Subcutaneous adipose tissue (tissue), 4 donors: Measurements from ENCODE around the gene HOXA10. TPM values are rescaled to one million over a fixed set of nuclear protein-coding genes. Genes with fewer than 3 reads are reported as not detected.

Experiments
- total RNA-seq, 4 donors: library from RNA; depleted of rRNA; stranded (reverse); fragments of >200 nt; gene quantifications; one replicate each; pipeline ENCODE4 v1.1.0, GENCODE V29; 2016
- TF ChIP-seq, protein P1 (sequence below): fragments of 450-650 bp; IDR thresholded peaks from one replicate; pipeline ENCODE4 v1.5.1; 2016; ENCODE audit warnings: low read depth, mild to moderate bottlenecking, control low read depth, antibody characterized with exemption, moderate library complexity

The HOXA10 gene
- total RNA-seq, 4 donors from 2014 or later, result 17.3 to 22.6 (median 20.9) TPM

DNA sequence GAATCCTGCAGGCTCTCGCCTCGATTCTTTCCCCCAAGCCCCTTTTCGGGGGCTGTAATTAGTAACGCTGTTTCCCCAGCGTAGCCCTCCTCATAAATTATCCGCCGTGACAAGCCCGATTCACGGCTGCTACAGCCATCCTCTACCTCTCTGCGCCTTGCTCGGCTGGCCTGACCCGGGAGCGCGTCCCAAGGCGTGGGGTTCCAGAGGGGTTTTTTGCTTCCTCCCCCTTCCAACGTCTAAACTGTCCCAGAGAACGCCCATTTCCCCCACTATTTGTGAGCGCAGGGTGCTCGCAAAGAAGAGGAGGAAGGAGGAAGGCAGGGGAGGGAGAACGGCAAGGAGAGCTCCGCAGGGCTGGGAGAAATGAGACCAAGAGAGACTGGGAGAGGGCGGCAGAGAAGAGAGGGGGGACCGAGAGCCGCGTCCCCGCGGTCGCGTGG is 31.5 kb downstream of the HOXA10 start:
- TF ChIP-seq, protein P1, sequence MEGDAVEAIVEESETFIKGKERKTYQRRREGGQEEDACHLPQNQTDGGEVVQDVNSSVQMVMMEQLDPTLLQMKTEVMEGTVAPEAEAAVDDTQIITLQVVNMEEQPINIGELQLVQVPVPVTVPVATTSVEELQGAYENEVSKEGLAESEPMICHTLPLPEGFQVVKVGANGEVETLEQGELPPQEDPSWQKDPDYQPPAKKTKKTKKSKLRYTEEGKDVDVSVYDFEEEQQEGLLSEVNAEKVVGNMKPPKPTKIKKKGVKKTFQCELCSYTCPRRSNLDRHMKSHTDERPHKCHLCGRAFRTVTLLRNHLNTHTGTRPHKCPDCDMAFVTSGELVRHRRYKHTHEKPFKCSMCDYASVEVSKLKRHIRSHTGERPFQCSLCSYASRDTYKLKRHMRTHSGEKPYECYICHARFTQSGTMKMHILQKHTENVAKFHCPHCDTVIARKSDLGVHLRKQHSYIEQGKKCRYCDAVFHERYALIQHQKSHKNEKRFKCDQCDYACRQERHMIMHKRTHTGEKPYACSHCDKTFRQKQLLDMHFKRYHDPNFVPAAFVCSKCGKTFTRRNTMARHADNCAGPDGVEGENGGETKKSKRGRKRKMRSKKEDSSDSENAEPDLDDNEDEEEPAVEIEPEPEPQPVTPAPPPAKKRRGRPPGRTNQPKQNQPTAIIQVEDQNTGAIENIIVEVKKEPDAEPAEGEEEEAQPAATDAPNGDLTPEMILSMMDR, result no peak

DNA sequence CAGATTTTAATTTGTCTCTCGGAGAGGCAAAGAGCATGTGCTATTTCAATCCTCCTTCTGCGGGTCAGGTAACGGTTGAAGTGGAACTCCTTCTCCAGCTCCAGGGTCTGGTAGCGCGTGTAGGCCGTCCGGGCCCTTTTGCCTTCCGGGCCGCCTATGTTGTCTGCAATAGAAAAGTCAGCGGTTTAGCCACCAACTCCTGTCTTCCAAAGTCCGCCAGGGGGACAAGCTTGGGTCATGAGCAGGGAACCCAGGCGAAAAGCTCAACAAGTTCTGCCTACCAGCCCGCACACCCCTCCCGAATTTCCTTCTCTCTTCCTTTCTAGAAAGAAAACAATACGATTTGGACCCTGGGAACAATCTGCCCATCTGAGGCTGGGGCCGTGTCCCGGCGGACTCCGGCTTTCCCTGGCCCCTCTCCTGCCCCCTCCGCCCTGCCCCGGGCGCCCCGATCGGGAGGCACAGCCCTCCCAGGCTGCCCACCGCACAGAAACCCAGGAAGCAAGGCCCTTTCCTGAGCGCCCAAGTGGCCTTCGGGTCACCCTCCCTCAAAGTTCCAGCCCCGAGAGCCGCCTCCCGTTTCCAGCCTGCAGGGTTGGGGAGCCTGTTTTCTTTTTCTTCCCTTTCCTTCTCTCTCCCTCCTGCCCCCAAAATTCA is 32.1 kb downstream of the HOXA10 start:
- TF ChIP-seq, protein P1, result no peak

DNA sequence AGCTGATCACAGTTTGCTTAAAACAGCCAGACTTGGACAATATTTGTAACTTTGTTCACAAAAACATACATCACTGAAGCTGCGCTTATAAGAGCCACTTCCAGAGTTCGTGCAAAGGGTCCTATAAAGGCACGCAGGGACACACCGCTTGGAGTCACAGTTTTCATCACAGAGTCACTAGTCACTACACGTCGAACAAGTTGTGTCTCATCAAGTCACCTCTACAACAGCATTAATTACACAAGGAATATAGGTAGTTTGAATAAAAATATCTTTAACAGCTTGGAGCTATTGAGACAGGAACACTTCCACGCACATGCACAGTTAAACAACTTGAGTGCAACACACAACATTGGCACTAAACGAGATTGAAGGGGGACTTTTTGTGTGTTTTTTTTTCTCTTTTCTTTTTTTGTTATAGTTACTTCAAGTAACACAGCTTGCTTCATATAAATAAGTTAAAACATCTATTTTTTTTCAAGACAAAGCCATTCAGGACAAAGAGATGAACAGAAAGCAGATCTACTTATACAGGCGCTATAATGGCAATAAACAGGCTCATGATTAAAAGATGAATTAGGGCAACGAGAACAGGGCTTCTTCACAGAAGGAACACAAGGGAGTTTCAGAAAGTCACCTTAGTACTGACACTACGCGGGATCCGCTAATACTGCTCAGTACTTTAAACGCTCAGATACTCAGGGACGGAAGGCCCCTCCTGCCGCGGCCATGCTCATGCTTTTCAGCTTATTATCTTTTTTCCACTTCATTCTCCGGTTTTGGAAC is 32.8 kb downstream of the HOXA10 start:
- TF ChIP-seq, protein P1, result no peak

DNA sequence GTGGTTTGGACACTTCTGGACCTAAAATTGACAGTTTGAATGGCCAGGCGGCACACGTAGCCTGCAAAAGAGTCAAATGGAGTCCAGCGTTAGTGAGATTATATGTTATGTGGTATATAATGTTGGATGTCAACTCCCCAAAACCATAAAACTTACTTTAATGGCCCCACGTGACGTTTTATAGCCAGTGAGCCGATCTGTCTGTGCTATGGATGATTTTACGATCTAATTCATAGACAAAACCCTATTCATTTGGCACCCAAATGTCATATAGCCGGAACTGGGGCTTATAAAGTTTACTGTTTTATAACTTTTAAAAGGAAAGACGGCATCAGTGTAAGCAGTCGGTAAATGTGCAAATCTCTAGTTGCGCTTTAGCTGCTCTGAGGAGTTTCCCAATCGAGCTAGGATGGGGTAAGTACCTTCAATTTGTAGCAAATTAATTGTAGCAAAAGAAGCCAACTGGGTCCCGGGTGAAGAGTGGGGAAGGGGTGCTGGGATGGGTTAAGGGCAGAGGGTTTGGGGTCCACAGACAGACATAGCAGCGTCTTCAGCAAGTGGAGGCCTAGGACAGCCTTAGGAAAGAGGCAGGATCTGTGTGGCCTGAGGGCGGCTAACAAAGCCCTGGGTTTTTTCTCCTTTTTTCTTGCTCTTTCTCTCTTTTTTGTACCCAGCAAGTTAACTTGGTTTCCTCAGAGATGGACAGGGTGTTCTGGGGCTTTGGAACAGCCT is 33.8 kb downstream of the HOXA10 start:
- TF ChIP-seq, protein P1, result no peak

DNA sequence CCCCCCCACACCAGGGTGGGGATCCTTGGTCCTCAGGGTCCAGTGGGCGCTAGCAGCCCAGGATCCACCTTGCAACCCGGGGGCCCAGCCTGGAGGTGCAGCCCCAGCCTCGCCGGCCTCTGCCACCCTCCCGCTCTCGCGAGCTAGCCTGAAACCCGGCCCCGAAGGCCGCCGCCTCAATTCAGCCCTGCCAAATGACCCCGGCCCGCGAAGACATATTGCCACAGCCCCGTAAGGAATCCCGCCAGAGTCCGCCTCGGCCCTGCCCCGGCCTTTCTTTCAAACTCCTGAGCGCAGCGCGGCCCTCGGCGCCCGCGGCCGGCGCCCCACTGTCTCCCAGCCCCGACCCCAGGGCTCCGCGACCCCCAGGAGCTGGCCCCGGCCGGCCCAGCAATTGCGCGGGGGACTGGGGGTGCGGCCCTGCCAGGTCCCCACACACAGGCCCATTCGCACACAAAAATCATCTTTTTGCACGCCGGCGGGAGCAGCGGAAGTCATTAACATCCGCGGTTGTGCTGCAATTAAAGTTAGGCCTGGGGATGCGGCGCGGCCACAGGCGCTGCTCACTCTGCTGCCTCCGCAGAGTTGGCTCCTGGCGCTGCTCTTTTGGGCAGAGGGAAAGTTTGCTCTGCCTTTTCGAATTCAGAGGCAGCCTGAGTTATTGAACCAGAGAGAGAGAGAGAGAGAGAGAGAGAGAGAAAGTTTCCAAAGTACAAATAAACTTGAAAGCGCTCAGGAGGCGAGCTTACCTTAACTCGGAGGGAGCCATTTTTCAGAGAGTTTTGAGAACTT is 34.6 kb downstream of the HOXA10 start:
- TF ChIP-seq, protein P1, result no peak

DNA sequence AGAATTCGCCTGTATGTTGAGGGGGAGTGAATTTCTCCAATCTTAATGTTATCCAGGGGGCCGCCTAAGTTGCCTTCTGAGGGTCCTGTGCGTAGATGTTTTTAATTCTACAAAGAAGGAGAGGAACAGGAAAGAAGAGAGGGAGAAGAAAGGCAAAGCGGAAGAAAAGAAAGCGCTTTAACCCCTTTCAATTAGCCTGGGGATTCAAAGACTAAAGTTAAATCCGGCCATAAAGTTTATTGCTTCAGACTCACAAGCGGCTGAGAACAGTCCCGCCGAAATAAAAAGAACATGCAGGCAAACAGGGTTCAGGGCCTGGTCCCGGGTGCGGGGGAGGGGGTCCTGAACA is 35.2 kb downstream of the HOXA10 start:
- TF ChIP-seq, protein P1, result no peak
